A172 (cell line): ENCODE results near the gene OR1S1. TPM values are rescaled to one million over a fixed set of nuclear protein-coding genes. Genes with fewer than 3 reads are reported as not detected.
"Not testable (repeated sequence)": the region's sequence is repeated elsewhere in the genome, so short reads cannot be mapped to it uniquely, and the experiment has no call there.

Experiments used
- DNase-seq: peaks from one replicate; pipeline ENCODE4 v3.0.0-alpha.2; 2015; ENCODE audit warnings: low spot score
- total RNA-seq: library from RNA; depleted of rRNA; stranded (reverse); fragments of >200 nt; shearing (Covaris generic); gene quantifications from 2 replicates; pipeline ENCODE4 v1.2.3, GENCODE V29; 2014; rRNA removed

The OR1S1 gene
- total RNA-seq: not detected in 2 replicates

GRCh38 chr11:58212420-58212819 is at the start of gene OR1S1:
OR1S1 (plus strand) TSS chr11:58212720.
- DNase-seq: not testable (repeated sequence)

GRCh38 chr11:58164389-58164788 is 48.1 kb upstream of the OR1S1 start:
- no peak for DNase-seq

- no peak for DNase-seq
Measured at GRCh38 chr11:58164990-58165389, 47.5 kb upstream of the OR1S1 start.

GRCh38 chr11:58165504-58166106 is 46.9 kb upstream of the OR1S1 start:
- DNase-seq: no peak

- no peak for DNase-seq
Measured at GRCh38 chr11:58177409-58178054, 35.0 kb upstream of the OR1S1 start.

- DNase-seq: no peak
Measured at GRCh38 chr11:58178444-58178843, 34.1 kb upstream of the OR1S1 start.

GRCh38 chr11:58179648-58180047 is 32.9 kb upstream of the OR1S1 start:
- DNase-seq: no peak

- no peak for DNase-seq
Measured at GRCh38 chr11:58186938-58187337, 25.6 kb upstream of the OR1S1 start.

GRCh38 chr11:58188770-58189169 is 23.8 kb upstream of the OR1S1 start, which contains the start of gene OR9Q2:
OR9Q2 (plus strand) TSS chr11:58189070; CDS start chr11:58190491, 1,421 bp downstream.
- DNase-seq: no peak

- no peak for DNase-seq
Measured at GRCh38 chr11:58192229-58192628, 20.3 kb upstream of the OR1S1 start.

GRCh38 chr11:58193391-58193790 is 19.1 kb upstream of the OR1S1 start:
- no peak for DNase-seq

GRCh38 chr11:58195939-58196338 is 16.6 kb upstream of the OR1S1 start:
- no peak for DNase-seq

- DNase-seq: no peak
Measured at GRCh38 chr11:58199271-58199670, 13.2 kb upstream of the OR1S1 start.

- no peak for DNase-seq
Measured at GRCh38 chr11:58204042-58204441, 8.5 kb upstream of the OR1S1 start, which contains the start of gene OR1S2. OR1S2 (minus strand) TSS chr11:58204142; CDS start chr11:58204142, 0 bp downstream.

- no peak for DNase-seq
Measured at GRCh38 chr11:58216476-58216875, 4.0 kb downstream of the OR1S1 start.

GRCh38 chr11:58222721-58223120 is 10.2 kb downstream of the OR1S1 start:
- no peak for DNase-seq

GRCh38 chr11:58227956-58228615 is 15.6 kb downstream of the OR1S1 start:
- no peak for DNase-seq

- DNase-seq: no peak
Measured at GRCh38 chr11:58243954-58244353, 31.4 kb downstream of the OR1S1 start.

- no peak for DNase-seq
Measured at GRCh38 chr11:58254936-58255335, 42.4 kb downstream of the OR1S1 start.

- no peak for DNase-seq
Measured at GRCh38 chr11:58259983-58260382, 47.5 kb downstream of the OR1S1 start.
